Adrenal gland (tissue), 12 donors: ENCODE measurements around the gene ASIC5. TPM values are rescaled to one million over a fixed set of nuclear protein-coding genes. Genes with fewer than 3 reads are reported as not detected.
A peak's percentile ranks its signal among the peaks of the same experiment; 100 is the strongest.

ENCODE experiments used
- DNase-seq, 7 donors: peaks; one replicate each; pipeline ENCODE4 v3.0.0-alpha.2; 2019 to 2020
- H3K27ac ChIP-seq, 5 donors: fragments of 200-600 bp; sonication (generic) in 4 of 5; 1 replicate in 3 of 5; 2 replicates in 2 of 5; pipeline versions ENCODE4 v1.5.1 to v1.8.0; 2016 to 2020; ENCODE audit warnings: mild to moderate bottlenecking in 1 of 5
- H3K27me3 ChIP-seq: fragments of 200-600 bp; 2 replicates; pipeline ENCODE4 v1.8.0; 2021
- H3K36me3 ChIP-seq, 2 donors: fragments of 200-600 bp; replicated peaks in 1 of 2; 1 replicate in 1 of 2; 2 replicates in 1 of 2; pipeline versions ENCODE4 v1.5.1 to v1.8.0; 2018 to 2022
- H3K4me1 ChIP-seq, 2 donors: fragments of 200-600 bp; replicated peaks in 1 of 2; 1 replicate in 1 of 2; 2 replicates in 1 of 2; pipeline versions ENCODE4 v1.5.1 to v1.8.0; 2018 to 2021
- H3K4me3 ChIP-seq, 4 donors: fragments of 200-600 bp; sonication (generic) in 3 of 4; one replicate each; pipeline ENCODE4 v1.5.1; 2016 to 2018
- H3K9me3 ChIP-seq, 3 donors: fragments of 200-600 bp; sonication (generic) in 1 of 3; replicated peaks in 1 of 3; 1 replicate in 2 of 3; 2 replicates in 1 of 3; pipeline versions ENCODE4 v1.5.1 to v1.8.0; 2016 to 2021
- CTCF ChIP-seq, 6 experiments: fragments of 450-650 bp in 4 of 6; fragments of 200-600 bp in 2 of 6; sonication (generic) in 1 of 6; IDR thresholded peaks; 1 replicate in 5 of 6; 2 replicates in 1 of 6; pipeline versions ENCODE4 v1.5.1 to v1.8.0; 2016 to 2021; ENCODE audit warnings: antibody characterized with exemption in 6 of 6, mild to moderate bottlenecking in 2 of 6, moderate library complexity in 1 of 6
- POLR2A ChIP-seq, 2 donors: fragments of 450-650 bp; IDR thresholded peaks; one replicate each; pipeline ENCODE4 v1.6.1; 2017; ENCODE audit warnings: antibody characterized with exemption in 2 of 2, mild to moderate bottlenecking in 2 of 2, moderate library complexity in 1 of 2
- WGBS, 4 donors: extraction: QIAGEN DNeasy Blood & Tissue Kit in 2 of 4; methylation state at CpG; one replicate each; pipeline versions ENCODE4 v1.1.5 to v1.1.7; 2013 to 2017; 5-methylcytosine and 5-hydroxymethylcytosine counted together
- intact Hi-C, 2 donors: fragments of 100-400 bp; cut with DNase I; formaldehyde crosslinking; loops; one replicate each; pipeline versions ENCODE4 v1.14.1 to v1.15.0; 2022 to 2023
- polyA plus RNA-seq, 3 donors: library from polyadenylated mRNA; stranded (reverse); fragments of 200-250 nt in 2 of 3; fragments of 350-450 nt in 1 of 3; fragmentation: Illumina TruSeq in 1 of 3; extraction: RNeasy Lipid Tissue Mini Kit (QIAGEN cat#74804) in 1 of 3; gene quantifications; one replicate each; pipeline ENCODE4 v1.2.3, GENCODE V29; 2013 to 2014
- total RNA-seq, 9 donors: library from RNA; depleted of rRNA in 4 of 9; stranded (reverse); fragments of >200 nt in 4 of 9; fragments of 120-200 nt in 1 of 9; fragmentation: NEBNext Ultra II Directional in 1 of 9; extraction: Animal tissue kit (Norgen Biotek cat#: 25700) in 1 of 9; gene quantifications; one replicate each; pipeline versions ENCODE4 v1.1.0 to v1.2.4, GENCODE V29; 2013 to 2023
- donor health status: healthy with polysubstance abuse.
- donor health status: Bipolar disorder and iron deficiency.
- donor health status: DM: yes; HTN: yes; CAD: no.
- donor health status: DM: no; HTN: no; CAD: no.
- donor health status: DM: no; HTN: no; CAD: no.
- donor health status: DM: yes; HTN: yes; CAD: no.

ASIC5 gene
- total and polyA plus RNA-seq, 12 donors, result not detected

- Histone ChIP-seq H3K27me3 (no peaks in the 10 kb centered on the region), H3K27ac (no peak overlapping the region), H3K4me3 (no peak overlapping the region), H3K36me3 (no peaks in the 10 kb centered on the region), H3K9me3 (no peaks in the 10 kb centered on the region), H3K4me1 (no peaks in the 10 kb centered on the region)
- intact Hi-C loops, result loop anchor here (5.0 to 10.0 kb wide), 2 partner anchors 342 to 345 kb away; no protein-coding TSS in a partner anchor
- WGBS, 4 donors, result 12 to 19% (median 14%) methylated on average over 5 of the region's 5 CpGs
- TF ChIP-seq POLR2A (IDR thresholded peaks at IDR 0.05) (no peak), CTCF (IDR thresholded peaks at IDR 0.05) (peak; percentile 19 to 73 (median 64))
- DNase-seq, result peak in 1 of 7 donors; percentile 5
These were observed 78.9 kb downstream of the ASIC5 start for GRCh38 chr4:155787113-155787710.

GRCh38 chr4:155785828-155786227 is 80.2 kb downstream of the ASIC5 start:
- intact Hi-C loops, result loop anchor here (5.0 to 10.0 kb wide), 2 partner anchors 341 to 344 kb away; no protein-coding TSS in a partner anchor
- no peaks in the 10 kb centered on the region for H3K9me3 ChIP-seq
- DNase-seq, result no peak
- no peaks in the 10 kb centered on the region for H3K27me3 ChIP-seq
- H3K4me1 ChIP-seq, result no peaks in the 10 kb centered on the region
- WGBS, 4 donors, result 68 to 74% (median 72%) methylated on average over 1 of the region's 1 CpG
- no peak overlapping the region for H3K27ac ChIP-seq
- H3K36me3 ChIP-seq, result no peaks in the 10 kb centered on the region
- TF ChIP-seq POLR2A (IDR thresholded peaks at IDR 0.05) (no peak), CTCF (IDR thresholded peaks at IDR 0.05) (no peak)
- no peak overlapping the region for H3K4me3 ChIP-seq

- Histone ChIP-seq H3K9me3 (no peaks in the 10 kb centered on the region), H3K27me3 (no peaks in the 10 kb centered on the region), H3K36me3 (no peaks in the 10 kb centered on the region), H3K4me3 (no peak overlapping the region), H3K27ac (no peak overlapping the region), H3K4me1 (no peaks in the 10 kb centered on the region)
- intact Hi-C loops, result loop anchor here (5.0 to 10.0 kb wide), 2 partner anchors 340 to 342 kb away; no protein-coding TSS in a partner anchor
- WGBS, 4 donors, result 28 to 36% (median 33%) methylated on average over 1 of the region's 1 CpG
- TF ChIP-seq CTCF (IDR thresholded peaks at IDR 0.05) (no peak), POLR2A (IDR thresholded peaks at IDR 0.05) (no peak)
- no peak for DNase-seq
These were observed 81.4 kb downstream of the ASIC5 start for GRCh38 chr4:155784637-155785036.

DNA sequence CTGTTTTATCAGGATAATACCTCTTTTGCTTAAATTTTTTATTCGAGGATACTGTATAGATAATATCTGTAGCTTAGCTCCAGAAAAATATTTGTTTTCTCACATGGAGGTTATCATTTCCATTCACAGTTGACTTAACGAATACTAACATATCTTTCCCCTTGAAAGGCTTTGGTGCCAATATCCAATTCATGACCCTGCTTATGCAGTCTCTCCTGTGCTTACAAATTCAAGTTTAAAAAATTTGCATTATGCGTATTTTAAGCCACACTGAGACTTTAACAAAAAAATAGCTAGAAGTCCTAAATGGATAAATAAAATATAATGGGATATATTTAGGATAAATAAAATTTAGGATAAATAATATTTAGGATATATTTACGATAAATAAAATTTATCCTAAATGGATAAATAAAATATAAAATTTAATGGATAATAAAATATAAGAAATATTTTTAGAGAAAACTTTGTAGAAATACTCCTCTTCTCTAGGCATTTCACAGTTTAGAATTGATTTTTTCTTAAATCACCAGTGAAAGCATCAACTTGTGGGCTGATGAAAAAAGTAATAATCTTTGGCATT is 84.7 kb downstream of the ASIC5 start:
- no peak for DNase-seq
- no peak overlapping the region for H3K27ac ChIP-seq
- H3K4me3 ChIP-seq, result no peak overlapping the region
- TF ChIP-seq CTCF (IDR thresholded peaks at IDR 0.05) (no peak), POLR2A (IDR thresholded peaks at IDR 0.05) (no peak)
- no peaks in the 10 kb centered on the region for H3K27me3 ChIP-seq
- H3K36me3 ChIP-seq, result no peaks in the 10 kb centered on the region
- WGBS, 4 donors, result 73 to 81% (median 74%) methylated on average over 4 of the region's 4 CpGs
- H3K9me3 ChIP-seq, result no peaks in the 10 kb centered on the region
- no peaks in the 10 kb centered on the region for H3K4me1 ChIP-seq
- intact Hi-C loops, result loop anchor here in 1 of 2 donors (10.0 kb wide), 1 partner anchor 337 kb away; no protein-coding TSS in a partner anchor
